ENCODE data around the gene USP9X.

GRCh38 chrX:41050359-41050758 is 34.9 kb upstream of the USP9X start:
- TF ChIP-seq CTCF (IDR thresholded peaks at IDR 0.05) (no peak), POLR2AphosphoS5 (IDR thresholded peaks at IDR 0.05) (no peak), POLR2A (IDR thresholded peaks at IDR 0.05) (no peak)

All from suprapubic skin (tissue), 4 donors.